Ishikawa (cell line): ENCODE data around the gene MAML2.

Experiments used
- CEBPB ChIP-seq: IDR thresholded peaks from 2 replicates; pipeline ENCODE4 v1.6.1; 2012
- CREB1 ChIP-seq: IDR thresholded peaks from 2 replicates; pipeline ENCODE4 v1.6.1; 2012; ENCODE audit warnings: low read depth
- EGR1 ChIP-seq: IDR thresholded peaks from 2 replicates; pipeline ENCODE4 v1.6.1; 2012
- EP300 ChIP-seq: IDR thresholded peaks from 2 replicates; pipeline ENCODE4 v1.6.1; 2012; ENCODE audit warnings: borderline replicate concordance
- FOXM1 ChIP-seq: IDR thresholded peaks from 2 replicates; pipeline ENCODE4 v1.6.1; 2012; ENCODE audit warnings: low read depth, borderline replicate concordance
- NFIC ChIP-seq: IDR thresholded peaks from 2 replicates; pipeline ENCODE4 v1.6.1; 2012
- RAD21 ChIP-seq: IDR thresholded peaks from 2 replicates; pipeline ENCODE4 v1.6.1; 2012; ENCODE audit warnings: low read depth
- TAF1 ChIP-seq: IDR thresholded peaks from 2 replicates; pipeline ENCODE4 v1.6.1; 2012; ENCODE audit warnings: low read depth, mild to moderate bottlenecking
- TCF12 ChIP-seq: IDR thresholded peaks from 2 replicates; pipeline ENCODE4 v1.6.1; 2012; ENCODE audit warnings: low read depth
- TEAD4 ChIP-seq: IDR thresholded peaks from 2 replicates; pipeline ENCODE4 v1.6.1; 2012
- USF1 ChIP-seq: IDR thresholded peaks from 2 replicates; pipeline ENCODE4 v1.6.1; 2012
- YY1 ChIP-seq: IDR thresholded peaks from 2 replicates; pipeline ENCODE4 v1.6.1; 2012; ENCODE audit warnings: low read depth
- ZBTB7A ChIP-seq: IDR thresholded peaks from 2 replicates; pipeline ENCODE4 v1.6.1; 2012; ENCODE audit warnings: low read depth
- TF ChIP-seq, protein P1 (sequence below): IDR thresholded peaks from 2 replicates; pipeline ENCODE4 v1.6.1; 2012; ENCODE audit warnings: low read depth, mild to moderate bottlenecking
- TF ChIP-seq, protein P2 (sequence below): IDR thresholded peaks from 2 replicates; pipeline ENCODE4 v1.6.1; 2012

Gene MAML2

GRCh38 chr11:96098511-96099241 lies 244.3 kb downstream of the MAML2 start:
- TF ChIP-seq YY1 (no peak), EP300 (0 out of 2 replicates have a peak, but pooled peaks have one; percentile 16), CEBPB (peak; percentile 98)

DNA sequence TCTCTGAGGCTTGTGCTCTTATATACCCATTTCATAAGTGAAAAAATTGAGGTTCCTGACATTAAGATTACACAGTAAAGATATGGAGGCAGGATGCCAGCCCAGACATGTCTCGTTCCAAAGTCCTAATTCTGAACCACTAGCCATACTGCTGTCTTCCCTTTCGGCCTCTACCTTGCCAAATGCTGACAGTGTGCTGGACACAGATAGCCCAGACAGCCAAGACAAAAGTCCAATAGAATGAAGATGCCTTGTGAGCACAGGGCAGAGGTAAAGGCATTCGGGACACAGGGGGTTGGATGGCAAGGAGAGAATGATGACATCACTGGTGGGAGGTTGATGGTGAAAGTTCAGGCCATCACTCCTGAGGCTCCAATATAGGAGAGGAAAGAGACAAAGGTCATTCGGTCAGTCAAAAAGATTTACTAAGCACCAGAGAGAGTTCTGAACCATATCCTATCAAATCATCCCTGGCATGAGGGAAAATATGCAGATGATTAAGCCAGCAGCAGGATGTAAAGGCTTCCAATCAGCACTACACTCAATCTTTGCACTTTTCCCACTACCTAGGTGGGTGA lies 245.1 kb downstream of the MAML2 start:
- TF ChIP-seq, protein P1, sequence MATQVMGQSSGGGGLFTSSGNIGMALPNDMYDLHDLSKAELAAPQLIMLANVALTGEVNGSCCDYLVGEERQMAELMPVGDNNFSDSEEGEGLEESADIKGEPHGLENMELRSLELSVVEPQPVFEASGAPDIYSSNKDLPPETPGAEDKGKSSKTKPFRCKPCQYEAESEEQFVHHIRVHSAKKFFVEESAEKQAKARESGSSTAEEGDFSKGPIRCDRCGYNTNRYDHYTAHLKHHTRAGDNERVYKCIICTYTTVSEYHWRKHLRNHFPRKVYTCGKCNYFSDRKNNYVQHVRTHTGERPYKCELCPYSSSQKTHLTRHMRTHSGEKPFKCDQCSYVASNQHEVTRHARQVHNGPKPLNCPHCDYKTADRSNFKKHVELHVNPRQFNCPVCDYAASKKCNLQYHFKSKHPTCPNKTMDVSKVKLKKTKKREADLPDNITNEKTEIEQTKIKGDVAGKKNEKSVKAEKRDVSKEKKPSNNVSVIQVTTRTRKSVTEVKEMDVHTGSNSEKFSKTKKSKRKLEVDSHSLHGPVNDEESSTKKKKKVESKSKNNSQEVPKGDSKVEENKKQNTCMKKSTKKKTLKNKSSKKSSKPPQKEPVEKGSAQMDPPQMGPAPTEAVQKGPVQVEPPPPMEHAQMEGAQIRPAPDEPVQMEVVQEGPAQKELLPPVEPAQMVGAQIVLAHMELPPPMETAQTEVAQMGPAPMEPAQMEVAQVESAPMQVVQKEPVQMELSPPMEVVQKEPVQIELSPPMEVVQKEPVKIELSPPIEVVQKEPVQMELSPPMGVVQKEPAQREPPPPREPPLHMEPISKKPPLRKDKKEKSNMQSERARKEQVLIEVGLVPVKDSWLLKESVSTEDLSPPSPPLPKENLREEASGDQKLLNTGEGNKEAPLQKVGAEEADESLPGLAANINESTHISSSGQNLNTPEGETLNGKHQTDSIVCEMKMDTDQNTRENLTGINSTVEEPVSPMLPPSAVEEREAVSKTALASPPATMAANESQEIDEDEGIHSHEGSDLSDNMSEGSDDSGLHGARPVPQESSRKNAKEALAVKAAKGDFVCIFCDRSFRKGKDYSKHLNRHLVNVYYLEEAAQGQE, result no peak

DNA sequence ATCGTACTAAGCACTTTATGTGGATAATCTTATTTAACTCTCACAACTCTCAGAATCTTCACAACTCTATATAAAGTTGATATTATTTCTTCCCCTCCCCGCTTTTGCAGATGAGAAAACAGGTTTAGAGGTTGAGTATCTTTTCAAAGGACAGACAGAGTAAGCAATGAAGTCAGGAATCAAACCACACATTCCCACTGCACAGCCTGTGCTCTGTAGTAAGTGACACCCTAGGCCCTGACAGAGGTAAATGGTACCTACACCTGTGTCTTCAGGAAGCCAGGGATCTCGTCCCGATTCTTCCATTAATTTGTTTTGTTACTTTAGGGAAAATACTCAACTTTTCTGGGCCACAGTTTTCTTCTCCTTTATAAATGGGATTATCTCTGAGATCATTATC lies 246.6 kb downstream of the MAML2 start:
- TF ChIP-seq EP300 (no peak), CREB1 (no peak), FOXM1 (no peak), YY1 (no peak)

DNA sequence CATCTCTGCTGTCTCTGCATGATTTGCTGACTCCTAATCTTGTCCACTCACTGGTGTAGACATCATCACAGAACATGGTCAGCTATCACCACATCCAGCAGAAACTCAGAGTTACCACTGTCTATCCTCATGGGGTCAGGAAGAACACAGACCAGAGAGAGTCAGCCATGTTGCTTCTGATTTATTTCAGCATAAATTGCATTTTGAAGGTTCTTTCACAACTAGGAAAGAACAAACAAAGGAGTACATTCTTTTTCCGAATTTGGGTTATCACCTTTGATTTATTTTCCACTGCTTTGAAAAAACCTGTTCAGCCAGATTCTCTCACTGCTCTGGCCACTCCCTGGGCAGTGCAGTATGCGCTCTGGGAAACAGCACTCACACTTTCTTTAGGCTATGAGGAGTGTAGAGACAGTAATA lies 247.1 kb downstream of the MAML2 start:
- TF ChIP-seq FOXM1, result peak; percentile 71
- TF ChIP-seq EP300, result peak; percentile 83
- TF ChIP-seq, protein P1, result no peak
- no peak for TF ChIP-seq USF1
- no peak for TF ChIP-seq TAF1
- TF ChIP-seq RAD21, result peak; percentile 16; the same call in 1 of the 2 replicates
- TF ChIP-seq CREB1, result no peak
- peak; percentile 89 for TF ChIP-seq TEAD4
- peak; percentile 86 for TF ChIP-seq TCF12
- TF ChIP-seq NFIC, result peak; percentile 58; the same call in 1 of the 2 replicates
- TF ChIP-seq CEBPB, result peak; percentile 84
- no peak for TF ChIP-seq ZBTB7A
- no peak for TF ChIP-seq EGR1
- TF ChIP-seq, protein P2, sequence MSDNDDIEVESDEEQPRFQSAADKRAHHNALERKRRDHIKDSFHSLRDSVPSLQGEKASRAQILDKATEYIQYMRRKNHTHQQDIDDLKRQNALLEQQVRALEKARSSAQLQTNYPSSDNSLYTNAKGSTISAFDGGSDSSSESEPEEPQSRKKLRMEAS, result peak; percentile 58
- TF ChIP-seq YY1, result peak; percentile 68; the same call in 1 of the 2 replicates

GRCh38 chr11:96094156-96094555 lies 248.8 kb downstream of the MAML2 start:
- no peak for TF ChIP-seq CREB1
- TF ChIP-seq FOXM1, result no peak
- no peak for TF ChIP-seq TCF12
- TF ChIP-seq, protein P1, result no peak
- no peak for TF ChIP-seq RAD21
- no peak for TF ChIP-seq CEBPB
- TF ChIP-seq TEAD4, result no peak
- TF ChIP-seq ZBTB7A, result no peak
- no peak for TF ChIP-seq EGR1
- no peak for TF ChIP-seq TAF1
- TF ChIP-seq EP300, result no peak
- TF ChIP-seq USF1, result no peak
- TF ChIP-seq, protein P2, result no peak
- TF ChIP-seq YY1, result no peak
- TF ChIP-seq NFIC, result no peak
